ENCODE measurements around the gene CHERP.

- no peak for TF ChIP-seq CTCF (conservative IDR thresholded peaks at IDR 0.05 in 1 of 2, IDR thresholded peaks at IDR 0.05 in 1 of 2; ENCODE audit: low read depth in 1 of 2, low read length in 2 of 2)
- no peak for TF ChIP-seq EZH2 (IDR thresholded peaks at IDR 0.05; ENCODE audit: low read length, missing control alignments)
Observed at GRCh38 chr19:16575282-16575681, 33.0 kb upstream of the CHERP start.
